HEK293 (cell line): ENCODE data around the gene TPI1.

Experiments used
- CTCF ChIP-seq: fragments of 450-650 bp; formaldehyde crosslinking; IDR thresholded peaks from 2 replicates; pipeline ENCODE4 v1.5.1; 2016; ENCODE audit warnings: missing biosample characterization, missing genetic modification characterization
- ZBTB11 ChIP-seq: fragments of 450-650 bp; formaldehyde crosslinking; conservative IDR thresholded peaks from 2 replicates; pipeline ENCODE4 v1.5.1; 2016; ENCODE audit warnings: low read depth, missing biosample characterization, missing genetic modification characterization
- ZFP3 ChIP-seq: fragments of 450-650 bp; formaldehyde crosslinking; IDR thresholded peaks from 2 replicates; pipeline ENCODE4 v1.5.1; 2016; ENCODE audit warnings: low read depth, missing biosample characterization, missing genetic modification characterization
- ZNF561 ChIP-seq: fragments of 450-650 bp; IDR thresholded peaks from 2 replicates; pipeline ENCODE4 v1.5.1; 2018; ENCODE audit warnings: missing biosample characterization, missing genetic modification characterization, borderline replicate concordance
- ZNF600 ChIP-seq: fragments of 450-650 bp; formaldehyde crosslinking; IDR thresholded peaks from 2 replicates; pipeline ENCODE4 v1.5.1; 2016; ENCODE audit warnings: missing biosample characterization, missing genetic modification characterization
- ZNF830 ChIP-seq: fragments of 450-650 bp; IDR thresholded peaks from 2 replicates; pipeline ENCODE4 v1.5.0; 2018; ENCODE audit warnings: missing biosample characterization, missing genetic modification characterization, low read depth, mild to moderate bottlenecking, moderate library complexity

DNA sequence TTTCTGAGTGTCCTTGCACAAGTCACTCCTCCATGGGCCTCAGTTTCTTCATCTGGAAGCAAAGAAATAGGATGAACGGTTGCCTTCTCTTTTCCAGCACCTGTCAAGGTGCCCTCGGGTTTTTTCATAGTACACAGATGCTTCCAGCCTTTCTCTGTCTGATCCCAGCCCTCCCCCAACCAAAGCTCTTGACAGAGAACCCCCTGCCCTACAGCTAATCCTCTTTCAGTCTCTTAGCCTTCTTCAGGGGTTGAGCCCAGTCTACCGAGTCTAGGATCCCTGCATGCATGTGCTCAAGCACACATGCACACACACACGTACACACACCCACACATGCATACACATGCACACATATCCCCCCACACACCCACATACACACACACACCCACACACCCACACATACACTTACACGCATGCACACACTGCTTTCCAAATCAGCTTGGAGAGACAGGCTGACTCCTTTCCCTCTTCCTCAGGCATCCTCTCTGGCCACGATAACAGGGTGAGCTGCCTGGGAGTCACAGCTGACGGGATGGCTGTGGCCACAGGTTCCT is 20.9 kb upstream of the TPI1 start:
- no peak for TF ChIP-seq ZBTB11 (tag by site-specific recombination)
- no peak for TF ChIP-seq ZNF561 (tag by site-specific recombination)
- no peak for TF ChIP-seq ZNF600 (tag by site-specific recombination)
- no peak for TF ChIP-seq ZNF830 (tag by site-specific recombination)
- no peak for TF ChIP-seq CTCF (tag by site-specific recombination)
- TF ChIP-seq ZFP3 (tag by site-specific recombination), result no peak
